Transverse colon (tissue), 4 donors: ENCODE results near the gene AGPAT4. TPM values are rescaled to one million over a fixed set of nuclear protein-coding genes. Genes with fewer than 3 reads are reported as not detected.
A peak's percentile ranks its signal among the peaks of the same experiment; 100 is the strongest.
"Not testable (repeated sequence)": the region's sequence is repeated elsewhere in the genome, so short reads cannot be mapped to it uniquely, and the experiment has no call there.

Source experiments
- DNase-seq: peaks from one replicate; pipeline ENCODE4 v3.0.0-alpha.2; 2019
- H3K27ac ChIP-seq, 4 donors: fragments of 200-600 bp; sonication (generic); 2 replicates each; pipeline ENCODE4 v1.5.1; 2016 to 2018; ENCODE audit warnings: inconsistent platforms in 4 of 4
- H3K27me3 ChIP-seq: fragments of 200-600 bp; sonication (generic); 2 replicates; pipeline ENCODE4 v1.5.1; 2017; ENCODE audit warnings: inconsistent platforms
- H3K36me3 ChIP-seq, 4 donors: fragments of 200-600 bp; sonication (generic); 2 replicates each; pipeline ENCODE4 v1.5.1; 2017 to 2019; ENCODE audit warnings: inconsistent platforms in 4 of 4
- H3K4me1 ChIP-seq, 4 donors: fragments of 200-600 bp; sonication (generic); 2 replicates each; pipeline ENCODE4 v1.5.1; 2017 to 2020; ENCODE audit warnings: inconsistent platforms in 4 of 4
- H3K4me3 ChIP-seq, 4 donors: fragments of 200-600 bp; sonication (generic); 1 replicate in 1 of 4; 2 replicates in 3 of 4; pipeline versions ENCODE4 v1.5.1 to v1.6.1; 2017 to 2019; ENCODE audit warnings: inconsistent platforms in 4 of 4
- H3K9me3 ChIP-seq, 2 donors: fragments of 200-600 bp; sonication (generic); 2 replicates each; pipeline ENCODE4 v1.5.1; 2017 to 2019; ENCODE audit warnings: inconsistent platforms in 2 of 2
- EP300 ChIP-seq: sonication (generic); formaldehyde crosslinking; IDR thresholded peaks from one replicate; pipeline ENCODE4 v1.6.1; 2017; ENCODE audit warnings: antibody characterized with exemption, low read depth
- POLR2A ChIP-seq: fragments of 450-650 bp; IDR thresholded peaks from one replicate; pipeline ENCODE4 v1.6.1; 2016; ENCODE audit warnings: antibody characterized with exemption, mild to moderate bottlenecking, moderate library complexity
- POLR2AphosphoS5 ChIP-seq, 3 donors: sonication (generic); formaldehyde crosslinking; IDR thresholded peaks; one replicate each; pipeline ENCODE4 v1.6.1; 2016; ENCODE audit warnings: antibody characterized with exemption in 3 of 3
- WGBS, 2 donors: methylation state at CpG; one replicate each; pipeline ENCODE4 v1.1.5; 2018; ENCODE audit warnings: low coverage in 1 of 2; 5-methylcytosine and 5-hydroxymethylcytosine counted together
- in situ Hi-C, 4 donors: fragments of 200-750 bp; cut with MboI; loops; one replicate each; pipeline versions ENCODE4 v1.15.0 to v1.15.1; 2017; ENCODE audit warnings: low sequenced_read_pairs in 3 of 4, low pct_ligation_motif_present in 1 of 4, low pct_unique_long_range_greater_than_20kb in 1 of 4
- intact Hi-C: fragments of 100-400 bp; cut with DNase I; formaldehyde crosslinking; loops from one replicate; pipeline ENCODE4 v1.15.1; 2023; ENCODE audit warnings: low total_unique reads
- total RNA-seq, 4 donors: library from RNA; depleted of rRNA; stranded (reverse); fragments of >200 nt; gene quantifications; one replicate each; pipeline ENCODE4 v1.1.0, GENCODE V29; 2016
- TF ChIP-seq, protein P1 (sequence below), 5 experiments: fragments of 200-600 bp in 3 of 5; fragments of 450-650 bp in 2 of 5; sonication (generic) in 3 of 5; IDR thresholded peaks; 1 replicate in 2 of 5; 2 replicates in 3 of 5; pipeline ENCODE4 v1.5.1; 2016 to 2017; ENCODE audit warnings: antibody characterized with exemption in 5 of 5, inconsistent platforms in 3 of 5, mild to moderate bottlenecking in 2 of 5, moderate library complexity in 1 of 5

The AGPAT4 gene
- total RNA-seq, 4 donors from 2014 or later, result 2.2 to 6.4 (median 4.4) TPM

- Histone ChIP-seq H3K4me1 (peaks cover 0 to 16% (median 4%) of the 10 kb centered on the region in 4 donors), H3K4me3 (no peak overlapping the region), H3K9me3 (no peaks in the 10 kb centered on the region), H3K36me3 (no peaks in the 10 kb centered on the region), H3K27me3 (no peaks in the 10 kb centered on the region), H3K27ac (peak overlapping the region in 1 of 4 donors; percentile 80)
- intact Hi-C loops (no loop called here), in situ Hi-C loops (no loop called here)
- DNase-seq, result no peak
- 86% methylated on average over 6 to 15 of the region's 15 CpGs for WGBS, 2 donors
- no peak for TF ChIP-seq POLR2A
- TF ChIP-seq EP300, result no peak
- TF ChIP-seq POLR2AphosphoS5 (IDR thresholded peaks at IDR 0.05), result no peak
- TF ChIP-seq, protein P1, sequence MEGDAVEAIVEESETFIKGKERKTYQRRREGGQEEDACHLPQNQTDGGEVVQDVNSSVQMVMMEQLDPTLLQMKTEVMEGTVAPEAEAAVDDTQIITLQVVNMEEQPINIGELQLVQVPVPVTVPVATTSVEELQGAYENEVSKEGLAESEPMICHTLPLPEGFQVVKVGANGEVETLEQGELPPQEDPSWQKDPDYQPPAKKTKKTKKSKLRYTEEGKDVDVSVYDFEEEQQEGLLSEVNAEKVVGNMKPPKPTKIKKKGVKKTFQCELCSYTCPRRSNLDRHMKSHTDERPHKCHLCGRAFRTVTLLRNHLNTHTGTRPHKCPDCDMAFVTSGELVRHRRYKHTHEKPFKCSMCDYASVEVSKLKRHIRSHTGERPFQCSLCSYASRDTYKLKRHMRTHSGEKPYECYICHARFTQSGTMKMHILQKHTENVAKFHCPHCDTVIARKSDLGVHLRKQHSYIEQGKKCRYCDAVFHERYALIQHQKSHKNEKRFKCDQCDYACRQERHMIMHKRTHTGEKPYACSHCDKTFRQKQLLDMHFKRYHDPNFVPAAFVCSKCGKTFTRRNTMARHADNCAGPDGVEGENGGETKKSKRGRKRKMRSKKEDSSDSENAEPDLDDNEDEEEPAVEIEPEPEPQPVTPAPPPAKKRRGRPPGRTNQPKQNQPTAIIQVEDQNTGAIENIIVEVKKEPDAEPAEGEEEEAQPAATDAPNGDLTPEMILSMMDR (IDR thresholded peaks at IDR 0.05), result no peak
Measured at GRCh38 chr6:161227004-161227960, 46.6 kb downstream of the AGPAT4 start.

DNA sequence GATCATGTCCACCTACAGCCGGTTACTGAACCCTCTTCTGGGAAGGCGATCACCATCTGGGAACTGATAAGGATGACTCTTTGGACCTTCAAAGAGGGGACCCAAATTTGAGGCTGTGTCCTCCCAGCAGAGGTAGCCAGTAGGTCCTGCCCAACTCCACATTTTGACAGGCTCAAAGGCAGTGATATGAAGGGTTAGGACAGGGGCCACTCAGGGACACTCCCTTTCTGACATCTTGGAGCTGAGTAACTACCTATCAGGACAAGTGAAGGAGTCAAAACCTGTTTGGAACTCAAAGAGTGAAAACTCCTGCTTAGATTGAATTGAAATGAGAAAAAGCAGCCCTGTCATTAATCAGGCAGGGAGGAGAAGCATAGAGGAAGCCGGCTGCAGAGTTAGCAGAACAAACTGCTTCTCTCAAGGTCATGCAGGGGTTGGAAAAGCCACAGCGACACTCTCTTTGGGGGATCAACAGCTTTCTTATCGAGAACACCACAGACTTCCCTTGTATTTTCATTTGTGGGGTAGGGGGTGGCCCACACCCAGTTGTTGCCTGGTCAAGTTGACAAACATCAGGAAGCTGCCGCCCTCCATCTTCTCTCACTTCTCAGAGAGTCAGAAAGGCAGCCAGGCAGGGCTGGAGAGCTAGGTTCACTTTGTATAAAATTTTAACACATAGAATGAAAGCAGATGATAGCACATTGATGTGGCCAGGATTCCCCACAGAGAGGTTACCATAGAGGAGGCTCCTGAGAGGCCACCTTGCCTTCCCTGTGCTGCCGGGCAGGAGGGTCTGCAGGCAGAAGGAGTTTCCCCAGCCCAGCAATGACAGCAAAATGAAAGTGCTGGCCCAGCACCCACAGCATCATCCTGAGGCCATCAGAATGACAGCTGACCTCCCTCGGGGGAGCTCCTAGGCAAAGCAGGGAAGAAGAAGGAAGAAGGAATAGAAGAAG, 47.6 kb downstream of the AGPAT4 start:
- Histone ChIP-seq H3K27me3 (no peaks in the 10 kb centered on the region), H3K27ac (no peak overlapping the region), H3K36me3 (no peaks in the 10 kb centered on the region), H3K4me1 (peaks cover 0 to 16% (median 4%) of the 10 kb centered on the region in 4 donors), H3K4me3 (no peak overlapping the region), H3K9me3 (no peaks in the 10 kb centered on the region)
- no peak for DNase-seq
- 37 to 71% methylated on average over 2 to 8 of the region's 8 CpGs for WGBS, 2 donors
- TF ChIP-seq POLR2A (no peak), EP300 (no peak), POLR2AphosphoS5 (IDR thresholded peaks at IDR 0.05) (no peak)
- TF ChIP-seq, protein P1 (IDR thresholded peaks at IDR 0.05), result no peak
- intact Hi-C loops, result no loop called here
- in situ Hi-C loops, result no loop called here

- Histone ChIP-seq H3K9me3 (no peaks in the 10 kb centered on the region), H3K27ac (no peak overlapping the region), H3K36me3 (no peaks in the 10 kb centered on the region), H3K27me3 (no peaks in the 10 kb centered on the region), H3K4me3 (no peak overlapping the region), H3K4me1 (peaks cover 0 to 16% (median 4%) of the 10 kb centered on the region in 4 donors)
- TF ChIP-seq POLR2A, result no peak
- no peak for TF ChIP-seq POLR2AphosphoS5 (IDR thresholded peaks at IDR 0.05)
- no peak for TF ChIP-seq EP300
- TF ChIP-seq, protein P1 (IDR thresholded peaks at IDR 0.05), result no peak
- in situ Hi-C loops, result no loop called here
- WGBS, 2 donors, result 84 to 87% methylated on average over 5 to 8 of the region's 8 CpGs
- intact Hi-C loops, result no loop called here
- DNase-seq, result no peak
Measured at GRCh38 chr6:161225681-161226008, 48.2 kb downstream of the AGPAT4 start.

DNA sequence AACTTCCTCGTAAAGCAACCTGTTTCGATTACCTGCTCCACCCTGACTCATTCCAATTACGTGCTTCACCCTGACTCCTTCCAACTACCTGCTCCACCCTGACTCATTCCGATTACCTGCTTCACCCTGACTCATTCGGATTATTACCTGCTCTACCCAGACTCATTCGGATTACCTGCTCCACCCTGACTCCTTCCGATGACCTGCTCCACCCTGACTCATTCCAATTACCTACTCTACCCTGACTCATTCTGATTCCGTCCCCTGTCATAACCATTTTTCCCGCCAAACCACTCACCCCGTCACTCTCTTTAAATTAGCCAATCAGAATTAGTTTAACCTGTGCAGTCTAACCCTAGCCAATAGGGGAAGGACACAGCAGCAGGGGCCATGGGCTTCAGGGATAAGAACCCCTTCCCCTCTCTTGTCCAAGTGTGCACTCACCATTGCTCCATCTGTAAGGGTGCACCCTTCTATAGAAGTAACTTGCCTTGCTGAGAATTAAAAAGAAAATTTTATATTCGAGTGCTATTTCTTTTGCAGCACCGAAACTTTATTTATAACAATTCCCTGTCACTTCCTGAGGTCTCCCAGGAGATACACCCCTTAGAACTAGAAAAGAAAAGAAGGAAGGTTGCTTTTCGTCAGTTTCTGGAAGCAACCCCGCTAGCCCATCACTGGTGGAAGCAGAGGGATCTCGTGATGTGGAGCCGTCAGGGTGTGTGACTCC, 48.7 kb downstream of the AGPAT4 start:
- DNase-seq, H3K9me3 ChIP-seq, H3K4me3 ChIP-seq, H3K36me3 ChIP-seq, in situ Hi-C loops, H3K27me3 ChIP-seq, intact Hi-C loops, H3K27ac ChIP-seq: not testable (repeated sequence)
- peaks cover 0 to 16% (median 4%) of the 10 kb centered on the region in 4 donors for H3K4me1 ChIP-seq
- 77 to 88% methylated on average over 13 to 16 of the region's 16 CpGs for WGBS, 2 donors
